MM.1S (cell line): ENCODE results near the gene SMAD3.
"Not testable (repeated sequence)": the region's sequence is repeated elsewhere in the genome, so short reads cannot be mapped to it uniquely, and the experiment has no call there.

Experiments used
- DNase-seq: peaks from one replicate; pipeline ENCODE4 v3.0.0-alpha.2; 2015
- H2AFZ ChIP-seq: fragments of 300-600 bp; sonication (generic); 2 replicates; pipeline ENCODE4 v1.6.0; 2016; ENCODE audit warnings: antibody characterized with exemption, low read length
- H3F3A ChIP-seq: fragments of 300-600 bp; sonication (generic); 2 replicates; pipeline ENCODE4 v1.6.1; 2016; ENCODE audit warnings: mild to moderate bottlenecking, antibody characterized with exemption, low read length, moderate library complexity, mixed read lengths; ENCODE audit not compliant: insufficient read depth
- H3K27ac ChIP-seq: fragments of 300-600 bp; sonication (generic); 2 replicates; pipeline ENCODE4 v1.5.1; 2016; ENCODE audit warnings: mild to moderate bottlenecking, low read length
- H3K27me3 ChIP-seq: fragments of 300-600 bp; sonication (generic); replicated peaks from 2 replicates; pipeline ENCODE4 v1.6.0; 2016; ENCODE audit warnings: low read length; ENCODE audit not compliant: insufficient read depth
- H3K36me3 ChIP-seq: fragments of 300-600 bp; sonication (generic); replicated peaks from 2 replicates; pipeline ENCODE4 v1.6.1; 2016; ENCODE audit warnings: mild to moderate bottlenecking, low read length, mixed read lengths; ENCODE audit not compliant: insufficient read depth
- H3K4me1 ChIP-seq: fragments of 300-600 bp; sonication (generic); 2 replicates; pipeline ENCODE4 v1.6.1; 2016; ENCODE audit warnings: low read length, mixed read lengths
- H3K4me2 ChIP-seq: fragments of 300-600 bp; sonication (generic); 2 replicates; pipeline ENCODE4 v1.6.0; 2016; ENCODE audit warnings: low read depth, low read length
- H3K4me3 ChIP-seq: fragments of 300-600 bp; sonication (generic); 2 replicates; pipeline ENCODE4 v1.5.1; 2016; ENCODE audit warnings: low read length, mixed read lengths
- H3K79me2 ChIP-seq: fragments of 300-600 bp; sonication (generic); 2 replicates; pipeline ENCODE4 v1.6.1; 2016; ENCODE audit warnings: mixed run types, low read length, mixed read lengths
- H3K9ac ChIP-seq: fragments of 300-600 bp; sonication (generic); 2 replicates; pipeline ENCODE4 v1.6.1; 2016; ENCODE audit warnings: low read length, mixed read lengths
- H3K9me2 ChIP-seq: fragments of 300-600 bp; sonication (generic); replicated peaks from 2 replicates; pipeline ENCODE4 v1.6.1; 2016; ENCODE audit warnings: mild to moderate bottlenecking, low read length, mixed read lengths; ENCODE audit not compliant: insufficient read depth
- H3K9me3 ChIP-seq: fragments of 300-600 bp; sonication (generic); replicated peaks from 2 replicates; pipeline ENCODE4 v1.6.1; 2016; ENCODE audit warnings: mild to moderate bottlenecking, low read length, mixed read lengths; ENCODE audit not compliant: insufficient read depth
- H4K20me1 ChIP-seq: fragments of 300-600 bp; sonication (generic); 2 replicates; pipeline ENCODE4 v1.6.1; 2016; ENCODE audit warnings: mild to moderate bottlenecking, low read length, moderate library complexity, mixed read lengths; ENCODE audit not compliant: insufficient read depth
- EZH2 ChIP-seq: fragments of 300-600 bp; sonication (generic); optimal IDR thresholded peaks from 2 replicates; pipeline ENCODE3; 2017; ENCODE audit warnings: low read depth, mild to moderate bottlenecking, antibody characterized with exemption, low read length, mixed read lengths
- EZH2phosphoT487 ChIP-seq: fragments of 300-600 bp; sonication (generic); IDR thresholded peaks from 2 replicates; pipeline ENCODE4 v1.6.1; 2018; ENCODE audit warnings: antibody characterized with exemption, low read length
- TF ChIP-seq, protein P1 (sequence below): fragments of 300-600 bp; sonication (generic); IDR thresholded peaks from 2 replicates; pipeline ENCODE4 v1.5.1; 2016; ENCODE audit warnings: antibody characterized with exemption, low read length, mixed read lengths

Gene SMAD3

DNA sequence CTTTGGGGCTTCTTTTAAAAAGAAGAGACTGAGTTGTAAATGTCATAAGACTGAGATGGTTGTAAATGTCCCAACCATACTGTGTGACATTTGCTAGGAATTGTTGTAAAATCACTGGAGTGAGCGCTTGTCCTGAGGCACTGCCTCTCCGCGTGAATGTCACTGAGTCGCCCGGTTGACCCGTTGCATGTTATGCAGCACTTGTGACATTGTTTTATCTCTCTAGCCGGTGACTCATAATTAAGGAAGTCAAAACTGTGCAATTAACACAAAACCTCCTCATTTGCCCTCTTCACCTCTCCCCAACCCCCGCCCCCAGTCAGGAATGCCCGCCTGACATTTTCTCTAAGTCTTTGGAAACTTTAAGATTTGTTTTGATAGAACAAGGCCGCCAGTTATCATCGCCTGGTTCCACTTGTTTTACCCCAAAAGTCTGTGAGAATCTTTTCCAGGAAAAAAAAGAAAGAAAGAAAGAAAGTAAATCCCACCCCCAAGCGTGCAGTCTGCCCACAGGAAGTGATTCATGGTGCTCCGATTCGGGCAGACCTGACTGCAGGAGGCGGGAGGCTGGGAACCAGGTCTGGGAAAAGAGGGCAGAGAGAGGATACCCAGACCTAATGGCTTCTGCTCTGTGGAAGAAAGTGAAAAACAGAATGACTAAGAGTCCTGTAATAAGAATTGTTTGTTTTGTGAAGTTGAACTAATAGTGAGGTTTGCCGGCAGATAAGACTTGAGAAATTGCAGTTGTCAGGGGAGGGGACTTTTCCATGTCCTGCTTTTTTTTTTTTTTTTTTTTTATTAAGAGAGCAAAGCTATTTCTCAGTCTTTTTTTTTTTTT is 84.8 kb downstream of the SMAD3 start:
- H3K9ac ChIP-seq, result no peak overlapping the region
- no peak overlapping the region for H3K4me3 ChIP-seq
- H3F3A ChIP-seq, result no peaks in the 10 kb centered on the region
- no peaks in the 10 kb centered on the region for H3K4me1 ChIP-seq
- H3K27ac ChIP-seq, result no peak overlapping the region
- H3K36me3 ChIP-seq, result no peaks in the 10 kb centered on the region
- H2AFZ ChIP-seq, result no peak overlapping the region
- no peaks in the 10 kb centered on the region for H4K20me1 ChIP-seq
- peaks cover 3% of the 10 kb centered on the region; the same call in 1 of the 2 replicates for H3K79me2 ChIP-seq
- H3K9me2 ChIP-seq, result no peaks in the 10 kb centered on the region
- H3K27me3 ChIP-seq, result no peaks in the 10 kb centered on the region
- TF ChIP-seq, protein P1, sequence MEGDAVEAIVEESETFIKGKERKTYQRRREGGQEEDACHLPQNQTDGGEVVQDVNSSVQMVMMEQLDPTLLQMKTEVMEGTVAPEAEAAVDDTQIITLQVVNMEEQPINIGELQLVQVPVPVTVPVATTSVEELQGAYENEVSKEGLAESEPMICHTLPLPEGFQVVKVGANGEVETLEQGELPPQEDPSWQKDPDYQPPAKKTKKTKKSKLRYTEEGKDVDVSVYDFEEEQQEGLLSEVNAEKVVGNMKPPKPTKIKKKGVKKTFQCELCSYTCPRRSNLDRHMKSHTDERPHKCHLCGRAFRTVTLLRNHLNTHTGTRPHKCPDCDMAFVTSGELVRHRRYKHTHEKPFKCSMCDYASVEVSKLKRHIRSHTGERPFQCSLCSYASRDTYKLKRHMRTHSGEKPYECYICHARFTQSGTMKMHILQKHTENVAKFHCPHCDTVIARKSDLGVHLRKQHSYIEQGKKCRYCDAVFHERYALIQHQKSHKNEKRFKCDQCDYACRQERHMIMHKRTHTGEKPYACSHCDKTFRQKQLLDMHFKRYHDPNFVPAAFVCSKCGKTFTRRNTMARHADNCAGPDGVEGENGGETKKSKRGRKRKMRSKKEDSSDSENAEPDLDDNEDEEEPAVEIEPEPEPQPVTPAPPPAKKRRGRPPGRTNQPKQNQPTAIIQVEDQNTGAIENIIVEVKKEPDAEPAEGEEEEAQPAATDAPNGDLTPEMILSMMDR, result no peak
- TF ChIP-seq EZH2 (no peak), EZH2phosphoT487 (no peak)
- H3K9me3 ChIP-seq, result no peaks in the 10 kb centered on the region
- DNase-seq, result no peak
- H3K4me2 ChIP-seq, result no peak overlapping the region

- H3K9ac ChIP-seq, result no peak overlapping the region
- no peak overlapping the region for H3K4me2 ChIP-seq
- H3K27ac ChIP-seq, result no peak overlapping the region
- H3K27me3 ChIP-seq, result no peaks in the 10 kb centered on the region
- TF ChIP-seq EZH2phosphoT487 (no peak), EZH2 (no peak)
- TF ChIP-seq, protein P1, result no peak
- no peak for DNase-seq
- H3F3A ChIP-seq, result no peaks in the 10 kb centered on the region
- H3K9me2 ChIP-seq, result no peaks in the 10 kb centered on the region
- no peaks in the 10 kb centered on the region for H4K20me1 ChIP-seq
- H3K79me2 ChIP-seq, result peaks cover 3% of the 10 kb centered on the region; the same call in 1 of the 2 replicates
- no peak overlapping the region for H3K4me3 ChIP-seq
- no peaks in the 10 kb centered on the region for H3K4me1 ChIP-seq
- H3K36me3 ChIP-seq, result no peaks in the 10 kb centered on the region
- H2AFZ ChIP-seq, result no peak overlapping the region
- H3K9me3 ChIP-seq, result no peaks in the 10 kb centered on the region
These were observed 87.0 kb downstream of the SMAD3 start for GRCh38 chr15:67152429-67152828.

DNA sequence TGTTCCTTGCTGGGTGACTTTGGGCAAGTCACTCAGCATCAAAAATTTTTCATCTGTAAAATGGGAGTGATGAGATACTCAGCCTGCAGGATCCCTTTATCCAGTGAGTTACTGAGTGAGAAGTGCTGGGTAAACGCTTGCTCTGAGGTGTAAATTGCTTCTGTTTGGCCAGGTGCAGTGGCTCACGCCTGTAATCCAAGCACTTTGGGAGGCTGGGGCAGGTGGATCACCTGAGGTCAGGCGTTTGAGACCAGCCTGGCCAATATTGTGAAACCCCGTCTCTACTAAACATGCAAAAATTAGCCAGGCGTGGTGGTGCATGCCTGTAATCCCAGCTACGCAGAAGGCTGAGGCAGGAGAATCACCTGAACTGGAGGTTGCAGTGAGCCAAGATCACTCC is 87.6 kb downstream of the SMAD3 start:
- H3K27me3 ChIP-seq, H3K9me3 ChIP-seq, H3K27ac ChIP-seq, H4K20me1 ChIP-seq, DNase-seq, H3K9ac ChIP-seq, H2AFZ ChIP-seq, H3K79me2 ChIP-seq, H3K4me2 ChIP-seq, H3K4me3 ChIP-seq, H3K9me2 ChIP-seq, H3K4me1 ChIP-seq, H3K36me3 ChIP-seq, H3F3A ChIP-seq: not testable (repeated sequence)

GRCh38 chr15:67154249-67154648 is 88.8 kb downstream of the SMAD3 start:
- Histone ChIP-seq H3K4me3 (no peak overlapping the region), H3K4me1 (no peaks in the 10 kb centered on the region), H3K9me3 (no peaks in the 10 kb centered on the region), H3K27me3 (no peaks in the 10 kb centered on the region), H4K20me1 (no peaks in the 10 kb centered on the region), H2AFZ (no peak overlapping the region), H3K36me3 (no peaks in the 10 kb centered on the region), H3K4me2 (no peak overlapping the region), H3K27ac (no peak overlapping the region), H3K79me2 (no peaks in the 10 kb centered on the region), H3K9me2 (no peaks in the 10 kb centered on the region), H3K9ac (no peak overlapping the region), H3F3A (no peaks in the 10 kb centered on the region)
- TF ChIP-seq, protein P1, result no peak
- TF ChIP-seq EZH2, result no peak
- no peak for TF ChIP-seq EZH2phosphoT487
- no peak for DNase-seq
